K562 (cell line): ENCODE measurements around the gene SPIRE1.

Source experiments
- ATF1 ChIP-seq, 2 experiments: fragments of 450-650 bp in 1 of 2; IDR thresholded peaks; 2 replicates each; pipeline ENCODE4 v1.6.1; 2016; ENCODE audit warnings: missing compliant biosample characterization in 1 of 2, missing genetic modification characterization in 1 of 2
- CTCF ChIP-seq, 3 experiments: IDR thresholded peaks in 2 of 3; conservative IDR thresholded peaks in 1 of 3; 2 replicates each; pipeline ENCODE4 v1.5.1; 2011 to 2012; ENCODE audit warnings: low read length in 3 of 3, mild to moderate bottlenecking in 3 of 3, control low read depth in 2 of 3, improper control_type of control experiment in 1 of 3, inconsistent platforms in 1 of 3, low read depth in 1 of 3, mixed read lengths in 1 of 3, moderate library complexity in 1 of 3; ENCODE audit not compliant: insufficient read depth in 2 of 3
- ESRRA ChIP-seq: fragments of 450-650 bp; IDR thresholded peaks from 2 replicates; pipeline ENCODE4 v1.6.1; 2014; ENCODE audit warnings: low read depth, mild to moderate bottlenecking, moderate library complexity, borderline replicate concordance
- FOSL1 ChIP-seq: fragments of 200-800 bp; sonication (Bioruptor generic); conservative IDR thresholded peaks from 2 replicates; pipeline ENCODE4 v1.6.1; 2016; ENCODE audit warnings: missing genetic modification characterization, missing compliant biosample characterization
- HCFC1 ChIP-seq: IDR thresholded peaks from 2 replicates; pipeline ENCODE4 v1.6.1; 2012; ENCODE audit warnings: low read depth, low read length, improper control_type of control experiment
- KLF6 ChIP-seq: fragments of 250-450 bp; sonication (Bioruptor Pico); IDR thresholded peaks from 2 replicates; pipeline ENCODE4 v1.4.0; 2020; ENCODE audit warnings: mild to moderate bottlenecking, moderate library complexity, borderline replicate concordance
- PCBP2 ChIP-seq: fragments of 200-400 bp; formaldehyde crosslinking; IDR thresholded peaks from 2 replicates; pipeline ENCODE4 v1.6.1; 2018; ENCODE audit warnings: low read length, low read depth, mild to moderate bottlenecking, moderate library complexity; ENCODE audit not compliant: poor library complexity, severe bottlenecking
- PRPF4 ChIP-seq: fragments of 200-400 bp; formaldehyde crosslinking; IDR thresholded peaks from one replicate; pipeline ENCODE4 v1.6.1; 2017; ENCODE audit warnings: low read length, low read depth, mild to moderate bottlenecking; ENCODE audit not compliant: insufficient read depth, poor library complexity, severe bottlenecking
- TEAD2 ChIP-seq: fragments of 450-650 bp; IDR thresholded peaks from 2 replicates; pipeline ENCODE4 v1.6.1; 2016; ENCODE audit warnings: missing genetic modification characterization, control low read depth, missing compliant biosample characterization
- ZNF143 ChIP-seq: sonication (generic); formaldehyde crosslinking; IDR thresholded peaks from 2 replicates; pipeline ENCODE4 v1.9.0; 2022; ENCODE audit warnings: mild to moderate bottlenecking, missing genetic modification reagents
- TF ChIP-seq, protein P1 (sequence below): fragments of 450-650 bp; conservative IDR thresholded peaks from 2 replicates; pipeline ENCODE4 v1.6.1; 2016; ENCODE audit warnings: missing genetic modification characterization, low read depth, mild to moderate bottlenecking, control low read depth, missing compliant biosample characterization
- TF ChIP-seq, protein P2 (sequence below): fragments of 450-650 bp; formaldehyde crosslinking; IDR thresholded peaks from 2 replicates; pipeline ENCODE4 v1.4.0; 2020; ENCODE audit warnings: mild to moderate bottlenecking, moderate library complexity

- TF ChIP-seq PRPF4 (no peak), FOSL1 (tag) (no peak), PCBP2 (no peak), KLF6 (CRISPR knock-in tag) (no peak), CTCF (IDR thresholded peaks at IDR 0.05 in 2 of 3, conservative IDR thresholded peaks at IDR 0.05 in 1 of 3; ENCODE audit: insufficient read depth in 2 of 3, low read depth in 1 of 3, low read length in 3 of 3) (no peak), ATF1 (CRISPR knock-in tag; IDR thresholded peaks at IDR 0.05) (no peak), ATF1 (tag; IDR thresholded peaks at IDR 0.05) (no peak), HCFC1 (no peak), ESRRA (no peak), TEAD2 (tag) (no peak), ZNF143 (no peak)
- TF ChIP-seq, protein P1, sequence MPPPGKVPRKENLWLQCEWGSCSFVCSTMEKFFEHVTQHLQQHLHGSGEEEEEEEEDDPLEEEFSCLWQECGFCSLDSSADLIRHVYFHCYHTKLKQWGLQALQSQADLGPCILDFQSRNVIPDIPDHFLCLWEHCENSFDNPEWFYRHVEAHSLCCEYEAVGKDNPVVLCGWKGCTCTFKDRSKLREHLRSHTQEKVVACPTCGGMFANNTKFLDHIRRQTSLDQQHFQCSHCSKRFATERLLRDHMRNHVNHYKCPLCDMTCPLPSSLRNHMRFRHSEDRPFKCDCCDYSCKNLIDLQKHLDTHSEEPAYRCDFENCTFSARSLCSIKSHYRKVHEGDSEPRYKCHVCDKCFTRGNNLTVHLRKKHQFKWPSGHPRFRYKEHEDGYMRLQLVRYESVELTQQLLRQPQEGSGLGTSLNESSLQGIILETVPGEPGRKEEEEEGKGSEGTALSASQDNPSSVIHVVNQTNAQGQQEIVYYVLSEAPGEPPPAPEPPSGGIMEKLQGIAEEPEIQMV (tag): no peak
- TF ChIP-seq, protein P2, sequence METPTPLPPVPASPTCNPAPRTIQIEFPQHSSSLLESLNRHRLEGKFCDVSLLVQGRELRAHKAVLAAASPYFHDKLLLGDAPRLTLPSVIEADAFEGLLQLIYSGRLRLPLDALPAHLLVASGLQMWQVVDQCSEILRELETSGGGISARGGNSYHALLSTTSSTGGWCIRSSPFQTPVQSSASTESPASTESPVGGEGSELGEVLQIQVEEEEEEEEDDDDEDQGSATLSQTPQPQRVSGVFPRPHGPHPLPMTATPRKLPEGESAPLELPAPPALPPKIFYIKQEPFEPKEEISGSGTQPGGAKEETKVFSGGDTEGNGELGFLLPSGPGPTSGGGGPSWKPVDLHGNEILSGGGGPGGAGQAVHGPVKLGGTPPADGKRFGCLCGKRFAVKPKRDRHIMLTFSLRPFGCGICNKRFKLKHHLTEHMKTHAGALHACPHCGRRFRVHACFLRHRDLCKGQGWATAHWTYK (CRISPR knock-in tag): no peak
Measured at GRCh38 chr18:12485479-12486105, 172.3 kb downstream of the SPIRE1 start.
